ENCODE measurements around the gene SLC37A2.
"Not testable (repeated sequence)": the region's sequence is repeated elsewhere in the genome, so short reads cannot be mapped to it uniquely, and the experiment has no call there.

SLC37A2 gene

DNA sequence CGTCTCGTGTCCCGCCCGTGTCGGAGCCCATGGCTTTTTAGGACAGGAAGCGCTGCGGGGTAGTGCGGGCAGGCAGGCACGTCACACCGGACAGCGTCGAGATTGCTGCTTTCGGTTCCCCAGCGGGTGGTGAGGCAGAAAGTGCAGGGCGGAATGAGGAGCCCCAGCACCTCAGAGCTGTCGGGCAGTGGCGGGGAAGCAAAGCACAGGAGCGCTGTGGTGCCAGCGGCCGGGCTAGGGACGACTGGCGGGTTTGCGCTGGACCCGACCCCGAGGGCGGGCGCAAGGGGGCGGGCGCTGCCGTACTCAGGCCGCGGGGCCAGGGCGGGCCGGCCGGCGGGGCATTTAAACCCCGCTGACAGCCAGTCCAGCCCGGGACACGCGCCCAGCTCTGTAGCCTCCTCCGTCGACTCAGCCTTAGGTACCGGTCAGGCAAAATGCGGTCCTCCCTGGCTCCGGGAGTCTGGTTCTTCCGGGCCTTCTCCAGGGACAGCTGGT, at the start of gene SLC37A2:
Gene SLC37A2 (plus strand): TSS at position 375 of the 498 bp plus-strand sequence. CDS start 63 bp downstream, at position 438.
- DNase-seq: peak in 1 of 6 experiments; percentile 9

DNA sequence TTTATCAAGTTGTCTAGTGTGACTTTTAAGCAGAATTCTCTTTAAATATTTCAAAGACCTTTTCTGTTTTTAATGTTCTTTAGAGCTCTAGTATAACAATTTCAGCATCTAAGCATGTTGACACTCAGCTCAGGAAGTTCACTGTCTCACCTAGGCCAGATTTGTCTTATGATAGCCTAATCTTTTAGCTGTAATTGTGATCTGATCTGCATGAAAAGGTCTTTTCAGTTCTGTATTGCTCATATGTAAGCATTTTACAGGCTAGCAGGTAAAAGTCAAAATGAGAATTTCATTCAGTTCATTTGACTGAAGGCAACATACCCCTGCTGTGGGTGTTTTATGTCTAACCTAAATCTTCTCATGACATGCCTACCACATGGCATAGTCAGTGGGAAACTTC, 46.7 kb upstream of the SLC37A2 start:
- no peak for DNase-seq

DNA sequence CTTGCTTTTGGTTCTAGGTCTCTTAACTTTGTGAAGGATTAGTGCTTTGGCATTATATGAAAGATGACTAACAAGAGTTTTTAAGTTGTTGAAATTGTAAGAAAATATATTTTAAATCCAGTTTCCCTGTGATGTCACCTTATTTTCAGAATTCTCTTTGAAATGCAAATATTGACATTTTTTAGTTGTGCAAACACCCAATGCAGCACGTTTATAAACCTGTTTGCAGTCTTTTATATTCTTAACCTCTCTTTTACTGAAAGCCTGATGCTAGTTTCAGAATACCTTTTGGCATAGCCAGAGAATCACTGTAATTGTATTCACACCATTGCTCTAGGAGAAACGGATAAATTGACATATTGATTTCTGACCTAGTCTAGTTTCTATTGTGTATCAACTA, 42.8 kb upstream of the SLC37A2 start:
- no peak for DNase-seq

DNA sequence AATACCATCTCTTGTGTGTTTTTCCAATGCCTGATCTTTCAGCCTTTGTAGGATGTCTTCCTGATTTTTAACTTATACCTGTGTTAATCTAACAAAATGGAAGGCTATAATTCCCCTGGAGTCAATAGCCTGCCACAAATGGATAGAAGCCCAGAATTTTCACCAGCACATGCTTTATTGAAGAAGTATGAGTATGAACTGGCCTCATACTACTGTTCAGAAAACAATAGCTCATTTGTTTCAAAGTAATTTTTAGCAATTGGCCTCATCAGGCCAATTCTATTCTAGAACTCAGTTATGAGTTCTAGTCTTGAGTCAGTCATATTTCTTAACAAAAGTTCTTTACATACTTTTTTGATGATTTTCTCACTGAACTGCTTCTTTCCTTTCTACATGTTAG, 40.6 kb upstream of the SLC37A2 start:
- no peak for DNase-seq

DNA sequence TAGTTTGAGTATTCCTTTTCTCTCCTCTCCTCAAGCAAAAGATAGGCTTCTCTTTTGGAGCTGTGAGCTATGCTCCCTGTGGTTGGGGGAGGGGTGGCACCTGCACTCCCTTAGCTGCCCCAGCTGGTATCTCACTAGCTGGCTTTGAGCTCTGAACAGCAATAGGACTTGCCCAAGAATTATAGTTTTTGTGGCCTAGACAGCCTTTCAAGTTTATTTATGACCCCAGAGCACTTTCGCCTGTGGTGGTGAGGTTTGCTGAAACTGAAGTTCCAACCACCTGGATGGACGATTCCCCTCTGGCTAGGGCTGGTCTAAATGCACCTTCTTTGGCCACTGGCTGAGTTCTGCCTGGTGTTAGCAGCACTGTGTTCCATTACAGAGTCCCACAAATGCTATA, 37.1 kb upstream of the SLC37A2 start:
- no peak for DNase-seq

DNA sequence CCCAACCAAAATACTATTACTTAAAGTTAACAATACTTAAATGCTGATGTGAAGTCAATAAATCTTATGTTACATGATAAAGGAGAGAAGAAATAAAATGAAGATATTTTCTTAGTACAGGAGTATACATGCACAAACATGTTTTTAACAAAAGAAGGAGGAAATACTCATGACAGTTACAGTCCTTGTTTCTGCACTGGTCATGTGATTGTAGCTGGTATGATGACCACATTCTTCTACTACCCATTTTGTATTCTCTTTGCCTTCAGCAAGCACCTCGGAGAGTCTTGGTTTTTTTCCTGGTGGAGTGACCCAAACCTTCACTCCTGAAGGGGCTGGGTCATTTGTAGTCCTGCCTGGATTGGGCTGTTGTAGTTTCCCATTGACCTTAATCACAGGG, 33.7 kb upstream of the SLC37A2 start:
- not testable (repeated sequence) for DNase-seq

DNA sequence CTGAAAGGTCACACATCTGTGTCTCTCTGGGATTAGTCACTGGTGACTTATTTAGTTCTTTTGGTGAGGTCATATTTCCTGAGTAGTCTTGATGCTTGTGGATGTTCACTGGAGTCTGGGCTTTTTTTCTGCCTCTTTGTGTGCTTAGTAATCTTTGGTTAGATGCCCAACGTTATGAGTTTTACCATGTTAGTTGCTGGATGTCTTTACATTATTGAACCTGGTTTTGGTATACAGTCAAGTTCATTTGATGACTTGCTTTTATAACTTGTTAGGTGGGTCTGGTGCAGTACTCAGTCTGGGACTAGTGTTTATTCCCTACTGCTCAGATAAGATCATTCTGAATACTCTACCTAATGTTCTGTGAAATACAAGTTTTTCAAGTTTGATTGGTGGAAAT, 26.2 kb upstream of the SLC37A2 start:
- DNase-seq: no peak

DNA sequence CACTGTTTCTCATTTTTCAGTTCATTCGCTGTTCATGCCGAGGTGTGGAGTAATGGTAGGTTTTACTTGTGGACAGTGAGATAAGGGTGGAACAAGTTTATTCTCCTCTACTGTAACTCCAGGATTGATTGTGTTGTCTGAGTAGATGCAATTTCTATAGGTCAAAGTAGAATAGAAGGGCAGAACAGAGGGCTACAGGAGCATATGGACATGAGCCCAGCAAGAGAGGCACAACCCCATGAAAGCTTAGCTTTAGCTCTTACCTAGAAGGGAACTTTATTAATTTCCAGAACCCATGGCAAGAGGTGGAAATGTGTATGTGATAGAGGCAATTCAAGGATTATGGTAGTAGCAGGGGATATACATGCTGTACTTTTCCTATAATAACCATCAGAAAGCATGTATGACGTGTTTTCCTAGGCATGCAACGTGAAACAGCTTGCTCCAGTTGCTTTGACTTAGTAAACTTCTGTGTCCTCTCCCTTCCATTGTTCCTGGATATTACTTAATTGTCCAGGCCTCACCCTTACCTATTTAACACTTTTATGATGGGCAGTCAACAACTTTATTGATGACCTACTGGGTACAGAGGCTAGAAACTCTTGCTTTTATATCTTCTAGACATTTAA, 13.8 kb upstream of the SLC37A2 start:
- DNase-seq: no peak

DNA sequence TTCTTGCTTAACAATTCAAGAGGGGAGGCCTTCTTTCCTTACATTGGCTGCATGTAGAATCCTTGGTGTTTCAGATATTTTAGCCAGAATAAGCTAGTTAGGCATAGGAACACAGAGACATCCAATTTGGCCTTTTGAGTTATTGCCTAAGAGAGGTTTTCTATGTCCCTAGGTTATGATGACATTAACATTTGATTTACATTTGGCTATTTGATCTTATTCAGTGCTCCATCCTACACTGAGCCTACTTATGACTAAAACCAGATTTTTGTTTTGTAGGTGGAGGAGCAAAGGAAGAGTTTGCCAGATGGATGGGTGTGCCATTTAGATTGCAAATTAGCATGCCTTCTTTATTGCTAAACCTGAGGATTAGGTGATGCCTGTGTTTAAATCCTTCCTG, 11.1 kb upstream of the SLC37A2 start:
- no peak for DNase-seq

DNA sequence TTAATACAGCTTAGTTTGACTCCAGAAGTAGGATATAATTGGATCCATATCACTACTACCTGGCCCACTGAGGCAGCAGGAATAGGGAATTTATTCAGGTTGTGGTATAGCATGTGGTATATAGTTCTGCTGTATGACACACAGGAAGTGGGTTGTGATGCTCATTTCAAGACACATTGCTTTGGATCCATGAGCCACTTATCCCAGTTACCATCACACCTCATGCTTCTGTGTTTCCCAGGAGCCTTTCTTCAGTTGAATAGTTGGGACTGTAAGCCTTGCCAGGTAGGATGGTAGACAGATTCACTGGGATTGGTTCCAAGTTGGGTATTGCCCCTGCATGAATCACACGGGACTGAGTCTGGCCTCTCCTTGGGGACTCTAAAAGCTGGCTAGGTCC, 9.9 kb upstream of the SLC37A2 start:
- DNase-seq: no peak

DNA sequence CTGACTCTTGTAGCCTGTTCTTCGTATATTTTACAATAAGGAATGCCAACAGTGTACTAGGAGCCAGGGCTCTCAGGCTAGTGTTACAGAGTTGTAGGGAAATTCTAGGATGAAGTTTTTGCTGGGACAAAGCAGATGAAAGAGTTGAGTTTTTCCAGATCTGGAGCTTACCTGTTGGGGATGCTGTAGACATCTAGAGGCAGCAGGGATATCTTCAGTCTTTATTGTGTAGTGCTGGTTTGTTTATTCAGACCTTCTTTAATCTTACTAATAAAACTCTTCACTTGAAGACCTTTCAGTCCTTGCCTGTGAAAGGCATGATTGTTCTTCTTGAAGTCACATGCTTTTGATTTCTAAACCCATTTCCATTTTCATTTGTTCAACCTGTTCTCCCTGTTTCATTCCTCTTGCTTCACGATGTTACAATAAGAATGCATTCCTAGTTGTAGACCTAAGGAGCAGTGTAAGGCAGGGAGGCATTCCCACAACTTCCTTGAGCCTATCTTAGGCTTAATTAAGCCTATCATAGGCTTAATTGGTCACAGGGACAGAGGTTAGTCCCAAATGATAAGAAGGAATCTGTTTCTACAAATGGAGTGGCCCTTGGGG, 7.9 kb upstream of the SLC37A2 start:
- no peak for DNase-seq

DNA sequence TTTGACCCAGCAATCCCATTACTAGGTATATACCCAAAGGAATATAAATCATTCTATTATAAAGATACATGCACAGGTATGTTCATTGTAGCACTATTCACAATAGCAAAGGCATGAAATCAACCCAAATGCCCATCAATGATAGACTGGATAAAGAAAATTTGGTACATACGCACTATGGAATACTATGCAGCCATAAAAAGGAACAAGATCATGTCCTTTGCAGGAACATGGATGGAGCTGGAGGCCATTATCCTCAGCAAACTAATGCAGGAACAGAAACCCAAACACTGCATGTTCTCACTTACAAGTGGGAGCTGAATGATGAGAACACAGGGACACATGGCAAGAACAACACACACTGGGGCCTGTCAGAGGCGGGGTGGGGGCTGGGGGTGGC, 7.0 kb upstream of the SLC37A2 start:
- not testable (repeated sequence) for DNase-seq

DNA sequence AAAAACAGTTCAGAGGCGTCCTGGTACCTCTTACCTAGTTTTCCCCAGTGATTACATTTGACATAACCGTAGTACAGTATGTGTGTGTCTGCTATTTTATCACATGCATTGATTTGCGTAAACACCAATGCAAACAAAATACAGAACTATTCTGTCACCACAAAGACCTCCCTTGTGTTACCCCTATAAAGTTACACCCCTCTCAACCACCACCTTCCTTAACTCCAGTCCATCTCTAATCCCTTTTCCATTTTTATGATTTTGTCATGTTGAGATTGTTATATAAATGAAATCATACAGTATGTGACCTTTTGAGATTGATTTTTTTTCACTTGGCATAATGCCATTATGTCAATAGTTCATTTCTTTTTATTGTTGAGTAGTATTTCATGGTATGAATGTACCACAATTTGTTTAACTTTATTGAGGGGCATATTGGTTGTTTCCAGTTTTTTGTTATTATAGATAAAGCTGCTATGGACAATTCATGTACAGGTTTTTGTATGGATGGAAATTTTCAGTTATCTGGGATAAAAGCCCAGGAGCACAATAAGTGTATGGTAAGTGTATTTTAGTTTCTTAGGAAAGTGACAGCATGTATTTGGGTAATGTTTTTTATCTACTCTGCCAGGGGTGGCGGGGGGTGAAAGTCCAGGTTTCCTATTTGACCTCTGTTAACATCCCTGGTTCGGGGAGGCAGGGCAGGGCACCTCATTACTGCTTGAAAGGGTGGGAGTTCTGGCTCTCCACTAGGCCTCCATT, 6.0 kb upstream of the SLC37A2 start:
- DNase-seq: no peak

DNA sequence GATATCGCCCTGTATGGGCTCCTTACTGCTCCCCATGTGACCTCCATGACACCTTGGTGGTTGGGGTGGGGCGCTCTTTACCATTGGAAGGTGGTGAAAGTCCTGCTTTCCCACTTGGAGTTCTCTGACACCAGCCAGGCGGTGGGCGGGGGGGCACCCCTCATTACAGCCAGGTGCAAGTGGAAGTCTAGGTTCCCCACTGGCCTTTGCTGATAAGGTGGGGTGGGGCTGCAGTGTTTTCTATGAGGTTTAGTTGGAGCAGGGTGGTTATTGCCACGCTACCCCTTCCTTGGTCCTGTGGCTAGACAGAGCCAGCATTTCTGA, 5.5 kb upstream of the SLC37A2 start:
- no peak for DNase-seq

DNA sequence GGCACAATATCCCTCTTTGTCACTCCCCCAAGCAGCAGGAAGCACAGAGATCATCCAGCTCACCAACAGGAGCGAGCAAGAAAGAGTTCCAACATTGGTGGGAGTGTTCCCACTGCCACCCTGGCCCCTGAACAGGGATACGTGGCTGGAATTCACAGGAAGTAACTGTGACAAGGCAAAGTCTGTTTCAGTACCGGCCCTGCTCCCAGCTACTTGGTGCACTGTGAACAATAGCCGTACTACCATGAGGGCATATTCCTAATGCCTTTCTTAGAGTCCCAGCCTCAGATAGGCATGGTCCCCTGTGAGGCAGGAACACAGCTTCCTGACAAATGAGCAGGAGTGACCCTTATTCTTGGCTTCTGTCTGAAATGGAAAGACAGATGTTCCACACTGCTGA, 1.8 kb upstream of the SLC37A2 start:
- DNase-seq: no peak

DNA sequence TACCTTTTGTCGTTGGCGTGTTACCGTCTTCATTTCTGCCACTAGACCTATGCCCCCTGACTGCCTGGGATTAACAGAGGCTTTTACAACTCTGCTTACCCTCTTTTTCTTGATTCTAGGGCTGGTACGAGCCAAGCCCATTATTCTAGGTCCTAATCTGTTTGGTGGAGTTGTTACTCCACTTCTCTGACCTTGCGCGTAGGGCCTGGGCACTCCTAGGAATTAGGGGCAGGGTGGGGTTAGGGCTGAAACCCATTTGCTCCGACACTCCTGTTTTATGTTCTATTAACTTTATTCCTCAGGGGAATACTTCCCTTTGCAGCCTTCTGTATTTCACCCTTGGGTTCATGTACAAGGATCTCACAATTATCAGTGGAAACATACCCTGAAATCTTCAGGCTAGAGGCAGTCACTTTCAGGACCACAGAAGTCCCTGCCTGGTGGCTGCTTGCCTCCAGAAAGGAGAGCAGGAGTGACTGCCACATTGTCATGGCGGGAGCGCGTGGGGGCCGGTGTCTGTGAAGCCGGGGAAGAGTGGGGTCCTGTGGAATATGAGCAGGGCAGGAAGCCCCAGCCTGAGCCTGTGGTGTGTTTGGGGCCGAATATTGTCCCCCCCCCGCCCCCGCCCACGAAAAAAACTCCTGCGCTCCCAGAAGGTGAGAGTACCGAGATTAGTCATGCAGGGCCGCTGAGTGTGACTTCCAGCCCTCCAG, 731 bp upstream of the SLC37A2 start:
- no peak for DNase-seq

DNA sequence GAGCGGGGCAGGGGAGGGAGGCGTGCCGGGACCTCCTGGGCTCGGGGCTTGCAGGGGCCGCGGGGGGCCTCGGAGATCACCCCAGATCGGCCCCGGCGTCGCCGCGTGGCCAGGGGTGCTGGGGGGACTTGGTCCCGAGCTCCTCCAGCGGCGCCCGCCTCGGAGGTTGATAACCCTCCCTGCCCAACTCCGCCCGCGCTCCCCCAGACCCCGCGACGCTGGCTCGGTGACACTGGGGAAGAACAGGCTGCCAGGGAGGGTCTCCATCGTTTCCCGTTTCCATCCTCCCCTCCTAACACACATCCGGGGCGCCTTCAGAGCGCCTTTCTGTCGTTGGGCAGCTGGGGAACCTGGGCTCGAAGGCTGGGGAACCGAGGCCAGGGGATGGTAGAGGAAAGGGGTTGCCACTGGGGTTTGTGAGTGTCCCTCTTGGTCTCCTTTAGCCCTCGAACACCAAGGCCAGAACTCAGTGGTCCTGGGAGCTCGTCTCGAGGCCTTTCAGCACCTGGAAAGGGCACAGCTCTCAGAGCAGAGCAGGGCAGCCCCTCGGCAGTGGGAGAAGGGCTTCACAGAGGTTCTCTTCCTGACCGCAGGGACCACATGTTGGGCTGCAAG, 431 bp downstream of the SLC37A2 start:
- DNase-seq: peak in 2 of 6 experiments; percentile 8 to 9

DNA sequence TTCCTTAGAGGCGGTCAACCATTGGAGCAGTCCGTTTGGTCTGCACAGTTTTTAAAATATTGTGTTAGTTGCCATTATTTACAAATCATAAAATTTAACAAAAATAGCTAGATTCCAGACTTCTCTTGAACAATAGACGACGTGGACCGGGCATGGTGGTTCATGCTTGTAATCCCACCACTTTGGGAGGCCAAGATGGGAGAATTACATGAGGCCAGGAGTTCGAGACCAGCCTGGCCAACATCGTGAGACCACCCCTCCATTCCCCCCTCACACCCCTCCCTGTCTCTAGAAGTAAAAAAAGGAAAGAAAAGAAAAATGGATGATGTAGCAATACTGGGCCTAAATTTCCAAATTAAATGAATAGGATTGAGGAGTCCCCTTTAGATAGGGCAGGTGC, 965 bp downstream of the SLC37A2 start:
- DNase-seq: no peak

DNA sequence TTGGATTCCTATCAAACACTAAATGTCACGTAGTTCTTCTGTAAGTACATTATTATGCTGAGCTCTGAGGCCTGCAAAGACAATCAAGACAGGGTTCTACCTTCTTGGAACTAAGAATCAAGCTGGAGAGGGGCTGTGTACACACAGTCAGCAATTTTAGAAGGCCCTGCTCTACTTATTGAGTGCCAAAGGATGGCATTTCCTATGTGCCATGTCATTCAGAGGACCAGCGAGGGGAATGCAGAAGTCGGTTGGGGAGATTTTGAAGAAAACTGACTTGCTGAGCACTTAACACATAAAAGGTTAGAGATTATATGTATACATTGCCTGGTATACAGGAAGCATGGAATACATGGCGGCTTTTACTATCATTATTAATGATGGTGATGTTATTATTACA, 5.3 kb downstream of the SLC37A2 start:
- no peak for DNase-seq

DNA sequence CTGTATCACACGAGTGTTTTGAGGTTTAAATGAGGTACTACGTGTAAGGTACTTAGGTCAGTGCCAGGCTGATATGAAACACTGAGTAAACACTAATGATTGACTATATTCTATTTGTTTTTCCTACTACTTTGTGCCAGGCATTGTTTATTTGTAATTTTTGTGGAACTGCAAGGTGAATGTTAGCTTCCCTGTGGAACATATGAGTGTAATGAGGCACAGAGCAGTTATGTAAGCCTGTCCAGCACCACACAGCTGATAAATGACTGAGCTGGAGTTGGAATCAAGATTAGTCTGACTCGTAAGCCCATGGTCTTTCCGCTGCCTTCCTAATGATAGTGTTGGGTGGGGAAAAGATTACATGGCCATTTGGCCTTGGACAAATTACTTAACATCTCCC, 5.9 kb downstream of the SLC37A2 start:
- DNase-seq: no peak

DNA sequence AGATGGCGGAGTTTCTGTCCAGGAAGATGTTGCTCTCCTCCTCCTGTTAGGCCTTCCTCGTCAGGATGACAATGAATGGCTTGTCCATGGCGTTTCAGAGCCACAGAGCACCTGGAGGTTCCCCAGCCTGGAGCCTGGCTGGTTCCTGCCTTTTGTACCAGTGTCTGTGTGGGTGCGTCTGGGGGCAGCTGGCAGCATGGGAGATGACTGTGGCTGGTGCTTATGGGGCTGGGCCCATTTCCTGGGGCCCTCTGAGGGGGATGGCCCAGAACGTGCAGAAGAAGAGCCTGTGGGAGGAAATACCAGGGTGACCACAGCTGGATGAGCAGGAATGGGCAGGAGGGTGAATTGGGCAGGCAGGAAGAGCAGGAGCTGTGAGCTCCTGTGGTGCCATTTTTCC, 6.7 kb downstream of the SLC37A2 start:
- no peak for DNase-seq

DNA sequence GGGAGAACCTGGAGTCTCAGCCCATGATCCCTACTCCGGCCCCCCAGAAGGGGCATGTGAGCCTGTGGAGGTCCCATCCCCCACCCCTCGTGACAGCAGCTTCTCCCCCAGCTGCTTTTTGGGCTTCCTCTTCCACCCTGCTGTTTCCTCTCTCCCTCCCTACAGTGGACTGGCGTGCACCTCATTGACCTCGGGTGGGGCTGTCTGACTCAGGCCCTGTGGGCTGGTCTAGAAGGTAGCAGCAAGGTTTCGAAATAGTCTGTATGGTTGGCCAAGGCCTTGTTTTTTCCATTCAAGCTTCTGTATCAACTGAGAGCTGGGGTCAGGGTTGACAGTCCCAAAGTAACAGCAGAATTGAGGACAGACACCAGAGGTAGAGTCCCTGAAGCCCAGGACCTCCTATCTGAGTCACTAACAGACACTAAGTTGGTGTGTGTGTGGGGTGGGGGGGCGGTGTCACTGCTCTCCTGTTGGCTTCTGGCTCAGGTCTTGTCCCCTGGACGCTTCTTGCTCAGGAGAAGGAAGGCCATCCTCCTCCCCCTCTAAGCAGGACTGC, 7.7 kb downstream of the SLC37A2 start:
- DNase-seq: no peak

DNA sequence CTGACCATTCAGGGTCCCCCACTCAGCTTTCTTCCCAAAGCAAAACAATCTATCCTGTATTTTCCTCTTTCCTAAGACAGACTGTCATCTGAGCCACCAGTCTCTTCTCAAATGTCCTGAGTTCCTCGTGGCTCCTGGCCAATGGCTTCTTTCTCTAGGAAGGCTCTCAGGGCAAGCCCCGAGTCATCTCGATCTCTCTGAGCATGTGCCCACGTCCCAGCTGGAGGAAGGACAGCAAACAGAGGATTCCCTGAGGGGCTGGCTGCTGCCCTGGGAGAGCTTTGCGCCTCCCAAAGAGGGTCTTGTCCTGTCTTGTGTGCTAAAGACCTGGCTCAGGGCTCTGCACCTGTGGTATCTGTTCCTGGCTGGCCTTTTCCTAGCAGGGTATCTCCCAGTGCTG, 8.3 kb downstream of the SLC37A2 start:
- no peak for DNase-seq

Measured in stimulated activated naive CD4-positive, alpha-beta T cell (primary cell).